ENCODE data around the gene MMP28. TPM values are rescaled to one million over a fixed set of nuclear protein-coding genes. Genes with fewer than 3 reads are reported as not detected.

MMP28 gene
- total and polyA plus RNA-seq, 2 of the 4 experiments (the other 2 are of a cell fraction) = 0.18 TPM; not detected in 1

- TF ChIP-seq ELK1 (IDR thresholded peaks at IDR 0.05; ENCODE audit: borderline replicate concordance, low read depth, low read length) (no peak), MXI1 (IDR thresholded peaks at IDR 0.05; ENCODE audit: borderline replicate concordance, low read depth, low read length) (no peak)
Observed at GRCh38 chr17:35748979-35749378, 46.5 kb downstream of the MMP28 start (continued).

DNA sequence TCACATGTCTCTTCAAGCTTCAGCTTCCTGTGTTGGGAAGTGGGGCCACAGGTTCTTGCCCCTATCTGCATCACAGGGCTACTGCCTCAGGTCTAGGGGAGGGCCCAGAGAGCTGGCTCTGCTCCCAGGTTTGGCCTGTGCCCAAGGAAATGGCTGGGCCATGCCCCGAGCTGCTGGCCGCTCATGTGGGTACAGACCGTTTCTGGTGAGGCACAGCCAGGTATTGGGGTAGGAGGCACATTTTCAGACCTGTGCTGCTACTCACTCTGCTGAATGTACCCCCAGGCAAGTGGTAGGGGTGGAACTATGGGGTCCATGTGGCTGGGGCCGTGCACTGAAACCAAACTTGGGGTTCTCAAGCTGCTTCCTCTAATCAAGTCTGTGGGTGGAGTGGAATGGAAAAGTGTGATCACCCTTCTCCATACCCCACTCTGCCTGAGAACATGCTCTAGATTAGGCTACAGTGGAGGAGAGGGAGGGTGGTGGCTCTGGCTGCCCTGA, 47.0 kb downstream of the MMP28 start:
- no peak overlapping the region for H4K8ac ChIP-seq (ENCODE audit: low read depth in 2 of 2, low read length in 2 of 2)
- ATAC-seq (ENCODE audit: low read depth) = no peak
- H2AK9ac ChIP-seq (replicated peaks; ENCODE audit: low read depth, low read length, poor library complexity) = no peak overlapping the region
- H3K23ac ChIP-seq (ENCODE audit: low read depth, low read length) = no peak overlapping the region
- no peak overlapping the region for H2AFZ ChIP-seq (replicated peaks; ENCODE audit: low read length, poor library complexity)
- dilution Hi-C loops (cut with HindIII; ENCODE audit: low sequenced_read_pairs, unreplicated experiment) (no loop called here), intact Hi-C loops (cut with micrococcal nuclease) (loop anchor here (10.0 kb wide), 2 partner anchors 314 to 504 kb away; partner anchors contain the start of genes SLFN12 and SLFN5), in situ Hi-C loops (cut with MboI; ENCODE audit: low sequenced_read_pairs) (loop anchor here (25.0 kb wide), 1 partner anchor 386 kb away; the partner anchor contains the start of gene SLFN11)
- H3K4me2 ChIP-seq (ENCODE audit: low read depth, low read length) = no peak overlapping the region
- no peak for DNase-seq
- no peak overlapping the region for H2BK120ac ChIP-seq (ENCODE audit: low read depth, low read length)
- H3K27me3 ChIP-seq (ENCODE audit: control insufficient read depth, insufficient read depth, low read length) = peaks cover 44% of the 10 kb centered on the region
- no peak overlapping the region for H3K4ac ChIP-seq (ENCODE audit: low read depth, low read length)
- H2AK5ac ChIP-seq (ENCODE audit: low read depth, low read length) = no peak overlapping the region
- no peak overlapping the region for H3K27ac ChIP-seq (ENCODE audit: insufficient read depth, low read length)
- H3K9me3 ChIP-seq (ENCODE audit: control insufficient read depth, insufficient read depth, low read length) = no peaks in the 10 kb centered on the region
- WGBS, 2 experiments (ENCODE audit: extremely low coverage in 2 of 2, insufficient read length in 1 of 2) = 21% methylated on average over 2 of the region's 4 CpGs; no CpG with 5 or more reads in 1 of the 2 experiments
- peaks cover 2% of the 10 kb centered on the region; the same call in 1 of the 2 replicates for H3K9me1 ChIP-seq (ENCODE audit: insufficient read depth, low read length)
- H3K4me3 ChIP-seq (ENCODE audit: insufficient read depth, low read depth, low read length) = no peak overlapping the region
- no peak overlapping the region for H2BK20ac ChIP-seq (ENCODE audit: low read depth, low read length)
- no peak overlapping the region for H3K18ac ChIP-seq (ENCODE audit: low read depth, low read length)
- ChIA-PET POLR2A (ENCODE audit: unreplicated experiment) (no interaction called here), CTCF (interaction anchor here (1.4 to 1.8 kb wide), 2 partner anchors 16 to 136 kb away, joined by 4 to 8 read pairs; no protein-coding TSS in a partner anchor)
- no peak overlapping the region for H3K14ac ChIP-seq (replicated peaks; ENCODE audit: low read depth, low read length)
- H2BK15ac ChIP-seq (ENCODE audit: low read depth, low read length) = no peak overlapping the region
- H4K20me1 ChIP-seq (ENCODE audit: insufficient read depth, low read length) = peaks cover 6% of the 10 kb centered on the region; the same call in 1 of the 2 replicates
- no peaks in the 10 kb centered on the region for H3K79me1 ChIP-seq (ENCODE audit: low read depth in 1 of 2, low read length in 2 of 2)
- H3K36me3 ChIP-seq (ENCODE audit: control insufficient read depth, insufficient read depth, low read length) = no peaks in the 10 kb centered on the region
- H3K4me1 ChIP-seq (ENCODE audit: control insufficient read depth, insufficient read depth, low read length) = peaks cover 8% of the 10 kb centered on the region; the same call in 1 of the 2 replicates
- no peak overlapping the region for H3K56ac ChIP-seq (ENCODE audit: extremely low read depth, insufficient read depth, low read length)
- no peak overlapping the region for H2BK5ac ChIP-seq (ENCODE audit: low read depth, low read length, poor library complexity, severe bottlenecking)
- no peak overlapping the region for H3K9ac ChIP-seq (ENCODE audit: low read depth, low read length)
- no TSS peak for BruUV-seq (replicated peaks)
- H4K91ac ChIP-seq (ENCODE audit: insufficient read depth, low read depth, low read length) = no peak overlapping the region
- no peak overlapping the region for H4K5ac ChIP-seq (ENCODE audit: low read depth, low read length)
- TF ChIP-seq NFE2L2 (IDR thresholded peaks at IDR 0.05; ENCODE audit: low read depth, low read length) (no peak), MAZ (IDR thresholded peaks at IDR 0.05; ENCODE audit: borderline replicate concordance, low read depth, low read length) (no peak), CEBPB (IDR thresholded peaks at IDR 0.05; ENCODE audit: low read depth, low read length) (no peak), CTCF (conservative IDR thresholded peaks at IDR 0.05; ENCODE audit: low read depth, low read length) (no peak), RAD21 (IDR thresholded peaks at IDR 0.05; ENCODE audit: low read length) (no peak), USF2 (IDR thresholded peaks at IDR 0.05; ENCODE audit: low read depth, low read length) (no peak), MAFK (IDR thresholded peaks at IDR 0.05; ENCODE audit: low read depth, low read length) (no peak), FOS (IDR thresholded peaks at IDR 0.05; ENCODE audit: low read depth, low read length) (no peak), ELK1 (IDR thresholded peaks at IDR 0.05; ENCODE audit: borderline replicate concordance, low read depth, low read length) (no peak)

All from IMR-90 (cell line).